PC-9 (cell line): Measurements from ENCODE around the gene TCF12. TPM values are rescaled to one million over a fixed set of nuclear protein-coding genes. Genes with fewer than 3 reads are reported as not detected.

Source experiments
- BruUV-seq: library from RNA; stranded (reverse); fragments of 400-500 nt; replicated peaks from 2 replicates; lab custom pipeline; 2021; lab: Mats Ljungman, UMichigan
- CTCF ChIA-PET: fragments of 300-600 bp; sonication (Branson Sonifier 250); formaldehyde crosslinking; loops from one replicate; lab custom pipeline; 2022; ENCODE audit warnings: antibody characterized with exemption; lab: Charles Lee
- POLR2A ChIA-PET: fragments of 300-600 bp; sonication (Branson Sonifier 250); formaldehyde crosslinking; loops from one replicate; lab custom pipeline; 2022; ENCODE audit warnings: antibody characterized with exemption; ENCODE audit not compliant: unreplicated experiment; lab: Charles Lee
- DNase-seq, 2 experiments: peaks; one replicate each; pipeline versions ENCODE4 v3.0.0 to v3.0.0-alpha.2; 2015 to 2022; ENCODE audit warnings: mixed read lengths in 1 of 2
- H2AFZ ChIP-seq: fragments of 200-600 bp; sonication (generic); 2 replicates; pipeline ENCODE4 v1.8.1; 2017; ENCODE audit warnings: antibody characterized with exemption
- H3F3A ChIP-seq: fragments of 200-600 bp; sonication (generic); 2 replicates; pipeline ENCODE4 v1.8.1; 2017; ENCODE audit warnings: antibody characterized with exemption, mild to moderate bottlenecking, low read depth; ENCODE audit not compliant: insufficient read depth
- H3K27ac ChIP-seq: fragments of 200-600 bp; sonication (generic); 2 replicates; pipeline ENCODE4 v1.6.1; 2016; ENCODE audit warnings: mixed run types
- H3K27me3 ChIP-seq: fragments of 200-600 bp; sonication (generic); 2 replicates; pipeline ENCODE4 v1.6.1; 2016; ENCODE audit warnings: low read depth, mixed run types; ENCODE audit not compliant: insufficient read depth
- H3K36me3 ChIP-seq: fragments of 200-600 bp; sonication (generic); 2 replicates; pipeline ENCODE4 v1.6.1; 2016; ENCODE audit warnings: low read depth, mixed run types
- H3K4me1 ChIP-seq: fragments of 200-600 bp; sonication (generic); replicated peaks from 2 replicates; pipeline ENCODE4 v1.6.1; 2016; ENCODE audit warnings: mixed run types; ENCODE audit not compliant: insufficient read depth
- H3K4me2 ChIP-seq: fragments of 200-600 bp; sonication (generic); 2 replicates; pipeline ENCODE4 v1.6.1; 2017; ENCODE audit warnings: mixed run types
- H3K4me3 ChIP-seq: fragments of 200-600 bp; sonication (generic); 2 replicates; pipeline ENCODE4 v1.6.1; 2016; ENCODE audit warnings: mixed run types
- H3K79me2 ChIP-seq: fragments of 200-600 bp; sonication (generic); 2 replicates; pipeline ENCODE4 v1.6.1; 2017; ENCODE audit warnings: low read depth, mixed run types
- H3K9me2 ChIP-seq: fragments of 200-600 bp; sonication (generic); 2 replicates; pipeline ENCODE4 v1.8.1; 2017; ENCODE audit warnings: mild to moderate bottlenecking; ENCODE audit not compliant: insufficient read depth
- H3K9me3 ChIP-seq: fragments of 200-600 bp; sonication (generic); 2 replicates; pipeline ENCODE4 v1.8.1; 2016; ENCODE audit warnings: low read depth; ENCODE audit not compliant: insufficient read depth
- H4K20me1 ChIP-seq: fragments of 200-600 bp; sonication (generic); 2 replicates; pipeline ENCODE4 v1.8.1; 2017; ENCODE audit not compliant: insufficient read depth
- CTCF ChIP-seq: fragments of 200-600 bp; sonication (generic); conservative IDR thresholded peaks from 2 replicates; pipeline ENCODE4 v1.6.1; 2017; ENCODE audit warnings: mixed run types, antibody characterized with exemption, mild to moderate bottlenecking, moderate library complexity
- EZH2 ChIP-seq: fragments of 200-600 bp; sonication (generic); IDR thresholded peaks from 2 replicates; pipeline ENCODE4 v1.8.0; 2017; ENCODE audit warnings: antibody characterized with exemption, low read depth
- intact Hi-C: fragments of 100-400 bp; cut with micrococcal nuclease; formaldehyde crosslinking; loops from one replicate; pipeline ENCODE4 v1.10.0; 2022; ENCODE audit not compliant: unreplicated experiment
- total RNA-seq: library from RNA; stranded (reverse); gene quantifications from 2 replicates; pipeline ENCODE4 v1.2.3, GENCODE V29; 2021

TCF12 gene
- total RNA-seq, 1 experiment from 2014 or later = 60.1 TPM

DNA sequence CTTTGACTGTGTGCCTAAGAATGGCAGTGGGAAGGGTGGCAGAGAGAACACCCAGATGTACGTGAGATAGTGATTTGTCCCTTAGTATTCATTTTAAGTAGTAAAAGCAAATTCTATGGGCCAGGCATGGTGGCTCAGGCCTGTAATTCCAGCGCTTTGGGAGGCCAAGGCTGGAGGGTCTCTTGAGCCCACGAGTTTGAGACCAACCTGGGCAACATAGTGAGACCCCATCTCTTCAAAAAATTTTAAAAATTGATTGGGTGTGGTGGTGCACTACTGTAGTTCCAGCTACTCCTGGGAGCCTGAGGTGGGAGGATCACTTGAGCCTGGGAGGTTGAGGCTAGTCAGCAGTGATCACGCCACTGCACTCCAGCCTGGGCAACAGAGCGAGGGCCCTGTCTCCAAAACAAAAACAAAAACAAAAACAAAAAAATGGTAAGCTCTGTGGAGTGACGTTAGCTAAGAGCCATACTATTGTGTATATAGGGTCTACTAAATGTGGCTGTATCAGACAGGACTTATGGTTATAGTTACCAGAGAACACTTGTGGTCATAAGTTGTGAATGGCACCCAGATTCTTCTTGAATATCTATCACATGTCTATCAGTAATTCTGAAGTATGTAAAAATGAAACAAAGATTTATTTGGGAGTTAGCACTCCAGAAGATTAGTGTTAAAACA is 171.5 kb downstream of the TCF12 start:
- no peak overlapping the region for H3K4me2 ChIP-seq
- CTCF ChIA-PET = no interaction called here
- H3K36me3 ChIP-seq = no peaks in the 10 kb centered on the region
- DNase-seq = no peak
- H3K4me1 ChIP-seq = no peaks in the 10 kb centered on the region
- H3K4me3 ChIP-seq = no peak overlapping the region
- no peaks in the 10 kb centered on the region for H3K9me2 ChIP-seq
- BruUV-seq = no TSS peak
- no peaks in the 10 kb centered on the region for H3F3A ChIP-seq
- H3K27ac ChIP-seq = no peak overlapping the region
- H2AFZ ChIP-seq = no peak overlapping the region
- no peak for TF ChIP-seq EZH2
- no peak for TF ChIP-seq CTCF
- no peaks in the 10 kb centered on the region for H4K20me1 ChIP-seq
- H3K27me3 ChIP-seq = no peaks in the 10 kb centered on the region
- H3K79me2 ChIP-seq = no peaks in the 10 kb centered on the region
- H3K9me3 ChIP-seq = no peaks in the 10 kb centered on the region
- POLR2A ChIA-PET = no interaction called here
- intact Hi-C loops = no loop called here

- Histone ChIP-seq H3K4me2 (no peak overlapping the region), H3K9me2 (no peaks in the 10 kb centered on the region), H3K36me3 (no peaks in the 10 kb centered on the region), H3K79me2 (no peaks in the 10 kb centered on the region), H3F3A (no peaks in the 10 kb centered on the region), H3K4me1 (no peaks in the 10 kb centered on the region), H3K27ac (no peak overlapping the region), H2AFZ (no peak overlapping the region), H3K27me3 (no peaks in the 10 kb centered on the region), H4K20me1 (no peaks in the 10 kb centered on the region), H3K9me3 (no peaks in the 10 kb centered on the region), H3K4me3 (no peak overlapping the region)
- no peak for TF ChIP-seq CTCF
- TF ChIP-seq EZH2 = no peak
- DNase-seq = no peak
- intact Hi-C loops = no loop called here
- BruUV-seq = no TSS peak
- ChIA-PET CTCF (no interaction called here), POLR2A (no interaction called here)
These were observed 172.0 kb downstream of the TCF12 start for GRCh38 chr15:57090496-57090859.

- Histone ChIP-seq H3K27ac (no peak overlapping the region), H3K79me2 (no peaks in the 10 kb centered on the region), H3K27me3 (no peaks in the 10 kb centered on the region), H4K20me1 (no peaks in the 10 kb centered on the region), H3K9me2 (no peaks in the 10 kb centered on the region), H3K4me1 (no peaks in the 10 kb centered on the region), H3K4me3 (no peak overlapping the region), H3K4me2 (no peak overlapping the region), H3F3A (no peaks in the 10 kb centered on the region), H3K9me3 (no peaks in the 10 kb centered on the region), H3K36me3 (no peaks in the 10 kb centered on the region), H2AFZ (no peak overlapping the region)
- DNase-seq = no peak
- BruUV-seq = no TSS peak
- POLR2A ChIA-PET = no interaction called here
- intact Hi-C loops = no loop called here
- TF ChIP-seq EZH2 (no peak), CTCF (no peak)
- CTCF ChIA-PET = no interaction called here
These were observed 173.2 kb downstream of the TCF12 start for GRCh38 chr15:57091636-57092035.
